Panc1 (cell line): ENCODE data around the gene CHTF18.

Source experiments
- CTCF ChIP-seq: fragments of 450-650 bp; IDR thresholded peaks from 2 replicates; pipeline ENCODE4 v1.5.1; 2017; ENCODE audit warnings: mild to moderate bottlenecking
- SIN3A ChIP-seq: IDR thresholded peaks from 2 replicates; pipeline ENCODE4 v1.6.1; 2012; ENCODE audit warnings: low read depth, mild to moderate bottlenecking, low read length, moderate library complexity, borderline replicate concordance; ENCODE audit not compliant: insufficient read depth

- TF ChIP-seq CTCF (no peak), SIN3A (no peak)
Observed at GRCh38 chr16:843771-844170, 55.4 kb downstream of the CHTF18 start.
